SU-DHL-6 (cell line): Measurements from ENCODE around the gene RBP3.

Source experiments
- EZH2phosphoT487 ChIP-seq: fragments of 200-600 bp; sonication (generic), shearing (Covaris generic); conservative IDR thresholded peaks from 2 replicates; pipeline ENCODE4 v1.6.1; 2018; ENCODE audit warnings: mild to moderate bottlenecking, antibody characterized with exemption, low read length, moderate library complexity, mixed read lengths
- TF ChIP-seq, protein P1 (sequence below): fragments of 200-600 bp; sonication (generic); IDR thresholded peaks from one replicate; pipeline ENCODE4 v1.5.1; 2017; ENCODE audit warnings: antibody characterized with exemption, mild to moderate bottlenecking, low read length, moderate library complexity; ENCODE audit not compliant: insufficient read depth, poor library complexity, severe bottlenecking

DNA sequence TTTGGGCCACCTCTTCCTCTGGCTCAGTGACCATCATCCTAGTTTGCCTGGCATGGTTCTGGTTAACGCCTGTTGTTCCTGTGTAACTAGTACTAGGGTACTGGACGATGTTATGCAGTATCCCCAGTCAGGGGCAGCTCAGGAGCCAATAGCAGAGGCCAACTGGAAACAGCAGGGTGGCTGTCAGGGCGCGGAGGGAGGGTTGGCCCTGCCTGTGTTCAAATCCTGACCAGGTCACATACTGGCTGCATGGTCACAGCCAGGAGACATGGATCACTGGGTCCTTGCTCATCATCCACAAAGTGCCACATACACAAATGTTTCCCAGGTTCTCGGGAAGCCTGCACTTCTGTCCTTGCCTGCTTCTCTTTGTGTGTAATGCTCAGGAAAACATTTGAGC lies 12.3 kb upstream of the RBP3 start:
- TF ChIP-seq, protein P1, sequence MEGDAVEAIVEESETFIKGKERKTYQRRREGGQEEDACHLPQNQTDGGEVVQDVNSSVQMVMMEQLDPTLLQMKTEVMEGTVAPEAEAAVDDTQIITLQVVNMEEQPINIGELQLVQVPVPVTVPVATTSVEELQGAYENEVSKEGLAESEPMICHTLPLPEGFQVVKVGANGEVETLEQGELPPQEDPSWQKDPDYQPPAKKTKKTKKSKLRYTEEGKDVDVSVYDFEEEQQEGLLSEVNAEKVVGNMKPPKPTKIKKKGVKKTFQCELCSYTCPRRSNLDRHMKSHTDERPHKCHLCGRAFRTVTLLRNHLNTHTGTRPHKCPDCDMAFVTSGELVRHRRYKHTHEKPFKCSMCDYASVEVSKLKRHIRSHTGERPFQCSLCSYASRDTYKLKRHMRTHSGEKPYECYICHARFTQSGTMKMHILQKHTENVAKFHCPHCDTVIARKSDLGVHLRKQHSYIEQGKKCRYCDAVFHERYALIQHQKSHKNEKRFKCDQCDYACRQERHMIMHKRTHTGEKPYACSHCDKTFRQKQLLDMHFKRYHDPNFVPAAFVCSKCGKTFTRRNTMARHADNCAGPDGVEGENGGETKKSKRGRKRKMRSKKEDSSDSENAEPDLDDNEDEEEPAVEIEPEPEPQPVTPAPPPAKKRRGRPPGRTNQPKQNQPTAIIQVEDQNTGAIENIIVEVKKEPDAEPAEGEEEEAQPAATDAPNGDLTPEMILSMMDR = no peak
- TF ChIP-seq EZH2phosphoT487 = no peak
